ENCODE measurements around the gene UBR3.
"Not testable (repeated sequence)": the region's sequence is repeated elsewhere in the genome, so short reads cannot be mapped to it uniquely, and the experiment has no call there.

UBR3 gene

GRCh38 chr2:169845016-169845415, 17.8 kb downstream of the UBR3 start:
- H3K36me3 ChIP-seq (ENCODE audit: control insufficient read depth, insufficient read depth, low read length): peaks cover 18% of the 10 kb centered on the region
- H3K9me3 ChIP-seq (ENCODE audit: control insufficient read depth, low read length): no peaks in the 10 kb centered on the region
- WGBS, 2 experiments (ENCODE audit: insufficient coverage in 2 of 2): no CpG with 5 or more reads among the region's 2 CpGs
- H3K4me3 ChIP-seq (ENCODE audit: extremely low read depth, insufficient read depth, low read length, poor library complexity, severe bottlenecking): no peak overlapping the region
- peaks cover 4% of the 10 kb centered on the region for H3K4me1 ChIP-seq (ENCODE audit: control insufficient read depth, insufficient read depth, low read length, poor library complexity, severe bottlenecking)
- H3K27ac ChIP-seq (ENCODE audit: low read depth, low read length, severe bottlenecking): no peak overlapping the region

- not testable (repeated sequence) for H3K4me1 ChIP-seq (ENCODE audit: control insufficient read depth, insufficient read depth, low read length, poor library complexity, severe bottlenecking); H3K9me3 ChIP-seq (ENCODE audit: control insufficient read depth, low read length); H3K4me3 ChIP-seq (ENCODE audit: extremely low read depth, insufficient read depth, low read length, poor library complexity, severe bottlenecking); H3K27ac ChIP-seq (ENCODE audit: low read depth, low read length, severe bottlenecking)
- peaks cover 10% of the 10 kb centered on the region for H3K36me3 ChIP-seq (ENCODE audit: control insufficient read depth, insufficient read depth, low read length)
- 85 to 97% methylated on average over 3 to 5 of the region's 8 CpGs for WGBS, 2 experiments (ENCODE audit: insufficient coverage in 2 of 2)
Observed at GRCh38 chr2:169848959-169849693, 21.9 kb downstream of the UBR3 start.

GRCh38 chr2:169849710-169850109, 22.5 kb downstream of the UBR3 start:
- no peaks in the 10 kb centered on the region for H3K9me3 ChIP-seq (ENCODE audit: control insufficient read depth, low read length)
- 91% methylated on average over 1 of the region's 1 CpG; no CpG with 5 or more reads in 1 of the 2 experiments for WGBS, 2 experiments (ENCODE audit: insufficient coverage in 2 of 2)
- no peaks in the 10 kb centered on the region for H3K4me1 ChIP-seq (ENCODE audit: control insufficient read depth, insufficient read depth, low read length, poor library complexity, severe bottlenecking)
- H3K27ac ChIP-seq (ENCODE audit: low read depth, low read length, severe bottlenecking): no peak overlapping the region
- peaks cover 5% of the 10 kb centered on the region for H3K36me3 ChIP-seq (ENCODE audit: control insufficient read depth, insufficient read depth, low read length)
- H3K4me3 ChIP-seq (ENCODE audit: extremely low read depth, insufficient read depth, low read length, poor library complexity, severe bottlenecking): no peak overlapping the region

GRCh38 chr2:169853041-169853668, 25.9 kb downstream of the UBR3 start:
- H3K4me3 ChIP-seq (ENCODE audit: extremely low read depth, insufficient read depth, low read length, poor library complexity, severe bottlenecking): no peak overlapping the region
- no peak overlapping the region for H3K27ac ChIP-seq (ENCODE audit: low read depth, low read length, severe bottlenecking)
- H3K9me3 ChIP-seq (ENCODE audit: control insufficient read depth, low read length): no peaks in the 10 kb centered on the region
- 86 to 94% methylated on average over 2 to 3 of the region's 4 CpGs for WGBS, 2 experiments (ENCODE audit: insufficient coverage in 2 of 2)
- H3K36me3 ChIP-seq (ENCODE audit: control insufficient read depth, insufficient read depth, low read length): peaks cover 4% of the 10 kb centered on the region
- no peaks in the 10 kb centered on the region for H3K4me1 ChIP-seq (ENCODE audit: control insufficient read depth, insufficient read depth, low read length, poor library complexity, severe bottlenecking)

GRCh38 chr2:169855281-169856258, 28.3 kb downstream of the UBR3 start:
- H3K9me3 ChIP-seq (ENCODE audit: control insufficient read depth, low read length); H3K4me3 ChIP-seq (ENCODE audit: extremely low read depth, insufficient read depth, low read length, poor library complexity, severe bottlenecking); H3K4me1 ChIP-seq (ENCODE audit: control insufficient read depth, insufficient read depth, low read length, poor library complexity, severe bottlenecking); H3K27ac ChIP-seq (ENCODE audit: low read depth, low read length, severe bottlenecking); H3K36me3 ChIP-seq (ENCODE audit: control insufficient read depth, insufficient read depth, low read length): not testable (repeated sequence)
- 96% methylated on average over 9 to 19 of the region's 42 CpGs for WGBS, 2 experiments (ENCODE audit: insufficient coverage in 2 of 2)

GRCh38 chr2:169859423-169859822, 32.2 kb downstream of the UBR3 start:
- H3K4me1 ChIP-seq (ENCODE audit: control insufficient read depth, insufficient read depth, low read length, poor library complexity, severe bottlenecking): no peaks in the 10 kb centered on the region
- 89 to 96% methylated on average over 3 to 4 of the region's 4 CpGs for WGBS, 2 experiments (ENCODE audit: insufficient coverage in 2 of 2)
- no peaks in the 10 kb centered on the region for H3K36me3 ChIP-seq (ENCODE audit: control insufficient read depth, insufficient read depth, low read length)
- no peaks in the 10 kb centered on the region for H3K9me3 ChIP-seq (ENCODE audit: control insufficient read depth, low read length)
- no peak overlapping the region for H3K4me3 ChIP-seq (ENCODE audit: extremely low read depth, insufficient read depth, low read length, poor library complexity, severe bottlenecking)
- no peak overlapping the region for H3K27ac ChIP-seq (ENCODE audit: low read depth, low read length, severe bottlenecking)

- no peaks in the 10 kb centered on the region for H3K9me3 ChIP-seq (ENCODE audit: control insufficient read depth, low read length)
- H3K27ac ChIP-seq (ENCODE audit: low read depth, low read length, severe bottlenecking): no peak overlapping the region
- H3K4me3 ChIP-seq (ENCODE audit: extremely low read depth, insufficient read depth, low read length, poor library complexity, severe bottlenecking): no peak overlapping the region
- H3K36me3 ChIP-seq (ENCODE audit: control insufficient read depth, insufficient read depth, low read length): no peaks in the 10 kb centered on the region
- 77 to 100% methylated on average over 2 to 3 of the region's 4 CpGs for WGBS, 2 experiments (ENCODE audit: insufficient coverage in 2 of 2)
- no peaks in the 10 kb centered on the region for H3K4me1 ChIP-seq (ENCODE audit: control insufficient read depth, insufficient read depth, low read length, poor library complexity, severe bottlenecking)
Observed at GRCh38 chr2:169860149-169860548, 32.9 kb downstream of the UBR3 start.

GRCh38 chr2:169862816-169863215, 35.6 kb downstream of the UBR3 start:
- H3K4me1 ChIP-seq (ENCODE audit: control insufficient read depth, insufficient read depth, low read length, poor library complexity, severe bottlenecking): no peaks in the 10 kb centered on the region
- H3K36me3 ChIP-seq (ENCODE audit: control insufficient read depth, insufficient read depth, low read length): no peaks in the 10 kb centered on the region
- H3K9me3 ChIP-seq (ENCODE audit: control insufficient read depth, low read length): no peaks in the 10 kb centered on the region
- no peak overlapping the region for H3K4me3 ChIP-seq (ENCODE audit: extremely low read depth, insufficient read depth, low read length, poor library complexity, severe bottlenecking)
- no peak overlapping the region for H3K27ac ChIP-seq (ENCODE audit: low read depth, low read length, severe bottlenecking)
- no CpG with 5 or more reads among the region's 2 CpGs for WGBS, 2 experiments (ENCODE audit: insufficient coverage in 2 of 2)

GRCh38 chr2:169865492-169865891, 38.2 kb downstream of the UBR3 start:
- Histone ChIP-seq H3K4me3 (ENCODE audit: extremely low read depth, insufficient read depth, low read length, poor library complexity, severe bottlenecking) (no peak overlapping the region), H3K27ac (ENCODE audit: low read depth, low read length, severe bottlenecking) (no peak overlapping the region), H3K36me3 (ENCODE audit: control insufficient read depth, insufficient read depth, low read length) (no peaks in the 10 kb centered on the region), H3K9me3 (ENCODE audit: control insufficient read depth, low read length) (no peaks in the 10 kb centered on the region), H3K4me1 (ENCODE audit: control insufficient read depth, insufficient read depth, low read length, poor library complexity, severe bottlenecking) (no peaks in the 10 kb centered on the region)
- WGBS, 2 experiments (ENCODE audit: insufficient coverage in 2 of 2): 81 to 96% methylated on average over 2 of the region's 2 CpGs

- 85 to 100% methylated on average over 4 of the region's 6 CpGs for WGBS, 2 experiments (ENCODE audit: insufficient coverage in 2 of 2)
- H3K27ac ChIP-seq (ENCODE audit: low read depth, low read length, severe bottlenecking); H3K36me3 ChIP-seq (ENCODE audit: control insufficient read depth, insufficient read depth, low read length); H3K4me3 ChIP-seq (ENCODE audit: extremely low read depth, insufficient read depth, low read length, poor library complexity, severe bottlenecking); H3K4me1 ChIP-seq (ENCODE audit: control insufficient read depth, insufficient read depth, low read length, poor library complexity, severe bottlenecking); H3K9me3 ChIP-seq (ENCODE audit: control insufficient read depth, low read length): not testable (repeated sequence)
Observed at GRCh38 chr2:169866230-169866629, 39.0 kb downstream of the UBR3 start.
